Measurements from ENCODE around the gene CAPN5. TPM values are rescaled to one million over a fixed set of nuclear protein-coding genes. Genes with fewer than 3 reads are reported as not detected.
"Not testable (repeated sequence)": the region's sequence is repeated elsewhere in the genome, so short reads cannot be mapped to it uniquely, and the experiment has no call there.

CAPN5 gene
- polyA plus RNA-seq, 4 donors = 17.4 to 31.9 (median 24.7) TPM

- DNase-seq (ENCODE audit: low read depth in 4 of 4, low spot score in 3 of 4) = no peak
Measured at GRCh38 chr11:77093987-77094840, 27.4 kb downstream of the CAPN5 start.

GRCh38 chr11:77094841-77095365 lies 28.1 kb downstream of the CAPN5 start:
- no peak for DNase-seq (ENCODE audit: low read depth in 4 of 4, low spot score in 3 of 4)

- no peak for DNase-seq (ENCODE audit: low read depth in 4 of 4, low spot score in 3 of 4)
Measured at GRCh38 chr11:77095551-77096490, 29.1 kb downstream of the CAPN5 start.

GRCh38 chr11:77096591-77097019 lies 29.8 kb downstream of the CAPN5 start:
- DNase-seq (ENCODE audit: low read depth in 4 of 4, low spot score in 3 of 4) = no peak

- DNase-seq (ENCODE audit: low read depth in 4 of 4, low spot score in 3 of 4) = not testable (repeated sequence)
Measured at GRCh38 chr11:77097180-77097579, 30.4 kb downstream of the CAPN5 start.

- DNase-seq (ENCODE audit: low read depth in 4 of 4, low spot score in 3 of 4) = no peak
Measured at GRCh38 chr11:77100166-77101042, 33.6 kb downstream of the CAPN5 start.

- no peak for DNase-seq (ENCODE audit: low read depth in 4 of 4, low spot score in 3 of 4)
Measured at GRCh38 chr11:77101043-77101537, 34.3 kb downstream of the CAPN5 start.

- DNase-seq (ENCODE audit: low read depth in 4 of 4, low spot score in 3 of 4) = no peak
Measured at GRCh38 chr11:77102246-77103210, 35.8 kb downstream of the CAPN5 start, which contains the start of gene OMP. Gene OMP, plus strand, starts transcription at chr11:77102840. Its CDS starts 0 bp downstream, at chr11:77102840.

GRCh38 chr11:77103319-77103718 lies 36.5 kb downstream of the CAPN5 start:
- no peak for DNase-seq (ENCODE audit: low read depth in 4 of 4, low spot score in 3 of 4)

GRCh38 chr11:77104727-77105126 lies 38.0 kb downstream of the CAPN5 start:
- DNase-seq (ENCODE audit: low read depth in 4 of 4, low spot score in 3 of 4) = no peak

- DNase-seq (ENCODE audit: low read depth in 4 of 4, low spot score in 3 of 4) = no peak
Measured at GRCh38 chr11:77106321-77106720, 39.5 kb downstream of the CAPN5 start.

- no peak for DNase-seq (ENCODE audit: low read depth in 4 of 4, low spot score in 3 of 4)
Measured at GRCh38 chr11:77106759-77107158, 40.0 kb downstream of the CAPN5 start.

GRCh38 chr11:77107950-77108349 lies 41.2 kb downstream of the CAPN5 start:
- no peak for DNase-seq (ENCODE audit: low read depth in 4 of 4, low spot score in 3 of 4)

GRCh38 chr11:77108436-77108835 lies 41.7 kb downstream of the CAPN5 start:
- no peak for DNase-seq (ENCODE audit: low read depth in 4 of 4, low spot score in 3 of 4)

GRCh38 chr11:77109236-77110019 lies 42.7 kb downstream of the CAPN5 start:
- DNase-seq (ENCODE audit: low read depth in 4 of 4, low spot score in 3 of 4) = no peak

GRCh38 chr11:77110836-77111235 lies 44.1 kb downstream of the CAPN5 start:
- no peak for DNase-seq (ENCODE audit: low read depth in 4 of 4, low spot score in 3 of 4)

GRCh38 chr11:77111277-77111676 lies 44.5 kb downstream of the CAPN5 start:
- DNase-seq (ENCODE audit: low read depth in 4 of 4, low spot score in 3 of 4) = no peak

- DNase-seq (ENCODE audit: low read depth in 4 of 4, low spot score in 3 of 4) = no peak
Measured at GRCh38 chr11:77111946-77112345, 45.2 kb downstream of the CAPN5 start.

All from left renal pelvis (tissue), 4 donors.